Activated CD8-positive, alpha-beta memory T cell treated with anti-CD3 and anti-CD28 coated beads, Interleukin-2, amount 50 U/mL, for 1 hour (primary cell): ENCODE results near the gene DLG3.

ENCODE experiments used
- DNase-seq: peaks from one replicate; pipeline ENCODE4 v3.0.0-alpha.2; 2020; ENCODE audit errors: extremely low read depth

Gene DLG3

GRCh38 chrX:70437921-70438665, 6.5 kb upstream of the DLG3 start:
- DNase-seq = no peak

GRCh38 chrX:70439016-70439415, 5.6 kb upstream of the DLG3 start:
- no peak for DNase-seq

- DNase-seq = no peak
Measured at GRCh38 chrX:70442224-70442623, 2.4 kb upstream of the DLG3 start.

GRCh38 chrX:70444946-70445656, 466 bp downstream of the DLG3 start:
- no peak for DNase-seq

GRCh38 chrX:70445951-70446350, 1.3 kb downstream of the DLG3 start:
- no peak for DNase-seq

- DNase-seq = no peak
Measured at GRCh38 chrX:70446380-70447350, 2.0 kb downstream of the DLG3 start.

- DNase-seq = no peak
Measured at GRCh38 chrX:70449457-70449966, 4.9 kb downstream of the DLG3 start.

GRCh38 chrX:70452143-70452733, 7.6 kb downstream of the DLG3 start:
- DNase-seq = no peak

- DNase-seq = no peak
Measured at GRCh38 chrX:70453024-70453618, 8.5 kb downstream of the DLG3 start.

GRCh38 chrX:70454441-70455365, 10.1 kb downstream of the DLG3 start:
- no peak for DNase-seq

GRCh38 chrX:70455366-70456202, 10.9 kb downstream of the DLG3 start:
- DNase-seq = no peak

GRCh38 chrX:70456256-70456655, 11.6 kb downstream of the DLG3 start:
- no peak for DNase-seq

GRCh38 chrX:70461026-70461425, 16.4 kb downstream of the DLG3 start:
- no peak for DNase-seq

- no peak for DNase-seq
Measured at GRCh38 chrX:70464051-70464450, 19.4 kb downstream of the DLG3 start.

- DNase-seq = no peak
Measured at GRCh38 chrX:70466968-70467367, 22.3 kb downstream of the DLG3 start.

GRCh38 chrX:70468709-70469108, 24.1 kb downstream of the DLG3 start:
- DNase-seq = no peak

- no peak for DNase-seq
Measured at GRCh38 chrX:70470850-70471289, 26.2 kb downstream of the DLG3 start.

GRCh38 chrX:70476166-70476933, 31.7 kb downstream of the DLG3 start:
- DNase-seq = no peak
